Measurements from ENCODE around the gene ENOPH1. TPM values are rescaled to one million over a fixed set of nuclear protein-coding genes. Genes with fewer than 3 reads are reported as not detected.

The ENOPH1 gene
- total RNA-seq, 1 donor from 2014 or later: 29.7 TPM

- no peaks in the 10 kb centered on the region for H3K27me3 ChIP-seq
- no peak overlapping the region for H3K27ac ChIP-seq
- TF ChIP-seq, protein P1, sequence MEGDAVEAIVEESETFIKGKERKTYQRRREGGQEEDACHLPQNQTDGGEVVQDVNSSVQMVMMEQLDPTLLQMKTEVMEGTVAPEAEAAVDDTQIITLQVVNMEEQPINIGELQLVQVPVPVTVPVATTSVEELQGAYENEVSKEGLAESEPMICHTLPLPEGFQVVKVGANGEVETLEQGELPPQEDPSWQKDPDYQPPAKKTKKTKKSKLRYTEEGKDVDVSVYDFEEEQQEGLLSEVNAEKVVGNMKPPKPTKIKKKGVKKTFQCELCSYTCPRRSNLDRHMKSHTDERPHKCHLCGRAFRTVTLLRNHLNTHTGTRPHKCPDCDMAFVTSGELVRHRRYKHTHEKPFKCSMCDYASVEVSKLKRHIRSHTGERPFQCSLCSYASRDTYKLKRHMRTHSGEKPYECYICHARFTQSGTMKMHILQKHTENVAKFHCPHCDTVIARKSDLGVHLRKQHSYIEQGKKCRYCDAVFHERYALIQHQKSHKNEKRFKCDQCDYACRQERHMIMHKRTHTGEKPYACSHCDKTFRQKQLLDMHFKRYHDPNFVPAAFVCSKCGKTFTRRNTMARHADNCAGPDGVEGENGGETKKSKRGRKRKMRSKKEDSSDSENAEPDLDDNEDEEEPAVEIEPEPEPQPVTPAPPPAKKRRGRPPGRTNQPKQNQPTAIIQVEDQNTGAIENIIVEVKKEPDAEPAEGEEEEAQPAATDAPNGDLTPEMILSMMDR (IDR thresholded peaks at IDR 0.05): no peak
- intact Hi-C loops (cut with DNase I): no loop called here
- H3K9me3 ChIP-seq: no peaks in the 10 kb centered on the region
- H3K4me1 ChIP-seq: no peaks in the 10 kb centered on the region
- no peak overlapping the region for H3K4me3 ChIP-seq
- no peaks in the 10 kb centered on the region for H3K36me3 ChIP-seq
- ATAC-seq (no peak), DNase-seq (no peak)
These were observed 66.0 kb downstream of the ENOPH1 start for GRCh38 chr4:82496349-82496748.

DNA sequence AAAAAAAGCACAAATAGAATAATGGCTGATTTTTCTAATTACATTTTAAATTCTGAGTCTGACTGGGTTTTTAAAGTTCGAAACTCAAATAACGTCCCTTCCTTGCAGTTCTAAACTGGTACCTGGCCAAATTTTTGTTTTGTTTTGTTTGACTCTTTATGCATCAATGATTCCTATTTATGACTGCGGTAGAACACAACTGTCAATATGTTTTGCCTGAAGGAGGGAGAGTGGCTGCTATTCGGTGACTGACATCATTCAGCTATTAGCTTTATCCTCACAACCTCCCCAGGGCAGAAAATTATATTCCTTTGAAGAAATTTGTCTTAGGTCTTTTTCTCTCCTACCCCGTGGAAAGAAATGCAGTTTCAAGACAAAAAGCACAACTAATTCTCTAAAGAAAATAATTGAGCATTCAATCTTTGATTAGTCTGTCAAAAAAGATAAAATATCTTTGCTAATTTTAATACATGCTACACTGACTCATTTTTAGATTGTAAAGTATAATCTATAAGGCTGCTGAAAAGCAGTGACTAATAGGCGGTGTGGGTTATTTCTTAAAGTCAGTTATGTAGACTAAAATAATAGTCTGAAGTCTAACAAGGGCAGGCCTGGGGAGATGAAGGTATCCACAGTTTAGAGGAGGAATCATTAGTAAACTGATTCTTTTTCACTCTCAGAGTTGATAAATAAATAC lies 69.5 kb downstream of the ENOPH1 start:
- Histone ChIP-seq H3K27me3 (no peaks in the 10 kb centered on the region), H3K9me3 (no peaks in the 10 kb centered on the region), H3K36me3 (no peaks in the 10 kb centered on the region), H3K4me3 (no peak overlapping the region), H3K4me1 (no peaks in the 10 kb centered on the region), H3K27ac (no peak overlapping the region)
- TF ChIP-seq, protein P1 (IDR thresholded peaks at IDR 0.05): no peak
- DNase-seq (no peak), ATAC-seq (no peak)
- intact Hi-C loops (cut with DNase I): no loop called here

DNA sequence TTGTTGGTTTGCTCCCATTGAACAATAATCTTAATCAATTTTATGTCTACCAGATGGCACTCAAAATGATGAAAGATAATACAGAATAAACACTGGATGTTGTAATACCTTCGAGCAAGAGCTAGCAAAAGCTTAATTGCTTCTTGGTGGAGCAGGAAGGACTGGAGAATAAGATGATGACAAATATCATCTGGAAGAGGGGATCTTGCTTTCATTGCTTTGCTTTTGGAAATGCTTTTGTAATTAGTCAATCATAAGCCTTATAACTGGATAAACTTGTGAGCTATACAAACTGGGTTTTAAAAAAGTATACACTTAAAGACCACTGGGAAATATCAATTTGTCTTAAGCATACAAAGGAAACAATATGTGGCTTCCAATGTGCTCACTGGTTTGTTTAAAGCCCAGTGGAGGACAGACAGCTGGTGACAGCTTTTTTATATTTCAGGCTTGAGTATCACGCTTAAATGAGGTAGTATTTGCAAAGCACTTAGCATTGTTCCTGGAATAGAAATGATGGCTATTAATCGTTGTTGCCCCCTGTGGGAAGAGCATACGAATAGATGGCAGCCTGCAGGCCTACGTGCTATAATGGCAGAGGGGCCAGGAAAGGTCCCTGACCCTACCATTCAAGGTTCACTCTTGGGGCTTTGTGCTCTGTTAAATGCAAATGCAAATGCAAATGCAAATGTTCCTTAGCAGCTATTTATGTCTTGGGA lies 70.2 kb downstream of the ENOPH1 start:
- Histone ChIP-seq H3K9me3 (no peaks in the 10 kb centered on the region), H3K4me3 (no peak overlapping the region), H3K4me1 (no peaks in the 10 kb centered on the region), H3K27ac (no peak overlapping the region), H3K36me3 (no peaks in the 10 kb centered on the region), H3K27me3 (no peaks in the 10 kb centered on the region)
- TF ChIP-seq, protein P1 (IDR thresholded peaks at IDR 0.05): no peak
- no peak for ATAC-seq
- intact Hi-C loops (cut with DNase I): no loop called here
- no peak for DNase-seq

- Histone ChIP-seq H3K4me3 (no peak overlapping the region), H3K9me3 (no peaks in the 10 kb centered on the region), H3K4me1 (no peaks in the 10 kb centered on the region), H3K27ac (no peak overlapping the region), H3K27me3 (no peaks in the 10 kb centered on the region), H3K36me3 (no peaks in the 10 kb centered on the region)
- intact Hi-C loops (cut with DNase I): no loop called here
- DNase-seq (no peak), ATAC-seq (no peak)
- TF ChIP-seq, protein P1 (IDR thresholded peaks at IDR 0.05): no peak
These were observed 70.7 kb downstream of the ENOPH1 start for GRCh38 chr4:82501154-82501442.

GRCh38 chr4:82508011-82508410 lies 77.6 kb downstream of the ENOPH1 start:
- H3K27me3 ChIP-seq: no peaks in the 10 kb centered on the region
- no peak overlapping the region for H3K27ac ChIP-seq
- no peaks in the 10 kb centered on the region for H3K36me3 ChIP-seq
- TF ChIP-seq, protein P1 (IDR thresholded peaks at IDR 0.05): no peak
- no peak overlapping the region for H3K4me3 ChIP-seq
- H3K9me3 ChIP-seq: no peaks in the 10 kb centered on the region
- intact Hi-C loops (cut with DNase I): no loop called here
- no peak for ATAC-seq
- H3K4me1 ChIP-seq: no peaks in the 10 kb centered on the region
- no peak for DNase-seq
